HG03108 (cell line): ENCODE measurements around the gene TMEM26.
A peak's percentile ranks its signal among the peaks of the same experiment; 100 is the strongest.
"Not testable (repeated sequence)": the region's sequence is repeated elsewhere in the genome, so short reads cannot be mapped to it uniquely, and the experiment has no call there.

Experiments used
- ATAC-seq: cut with Tn5 transposase; IDR thresholded peaks from one replicate; pipeline ENCODE4 v1.9.1; 2021; ENCODE audit warnings: moderate library complexity; ENCODE audit not compliant: unreplicated experiment

Gene TMEM26

GRCh38 chr10:61406242-61406641, 46.9 kb downstream of the TMEM26 start:
- ATAC-seq, result no peak

GRCh38 chr10:61404751-61405150, 48.4 kb downstream of the TMEM26 start:
- ATAC-seq, result no peak

GRCh38 chr10:61400524-61400923, 52.7 kb downstream of the TMEM26 start:
- no peak for ATAC-seq

- no peak for ATAC-seq
Measured at GRCh38 chr10:61399406-61399805, 53.8 kb downstream of the TMEM26 start.

GRCh38 chr10:61398366-61399129, 54.6 kb downstream of the TMEM26 start:
- ATAC-seq, result no peak

GRCh38 chr10:61397175-61397986, 55.8 kb downstream of the TMEM26 start:
- peak; percentile 76 for ATAC-seq

GRCh38 chr10:61391281-61391680, 61.9 kb downstream of the TMEM26 start:
- ATAC-seq, result peak; percentile 15

- ATAC-seq, result peak; percentile 80
Measured at GRCh38 chr10:61390851-61391250, 62.3 kb downstream of the TMEM26 start.

- ATAC-seq, result no peak
Measured at GRCh38 chr10:61389887-61390286, 63.3 kb downstream of the TMEM26 start.

GRCh38 chr10:61388986-61389385, 64.2 kb downstream of the TMEM26 start:
- ATAC-seq, result not testable (repeated sequence)

- no peak for ATAC-seq
Measured at GRCh38 chr10:61385231-61386001, 67.8 kb downstream of the TMEM26 start.

GRCh38 chr10:61381153-61381552, 72.0 kb downstream of the TMEM26 start:
- ATAC-seq, result not testable (repeated sequence)

- no peak for ATAC-seq
Measured at GRCh38 chr10:61378865-61379264, 74.3 kb downstream of the TMEM26 start.

GRCh38 chr10:61376908-61377368, 76.2 kb downstream of the TMEM26 start:
- ATAC-seq, result no peak

GRCh38 chr10:61376377-61376776, 76.8 kb downstream of the TMEM26 start:
- no peak for ATAC-seq

- ATAC-seq, result no peak
Measured at GRCh38 chr10:61366365-61366764, 86.8 kb downstream of the TMEM26 start.

- no peak for ATAC-seq
Measured at GRCh38 chr10:61364619-61365018, 88.6 kb downstream of the TMEM26 start.

- ATAC-seq, result no peak
Measured at GRCh38 chr10:61363006-61363405, 90.2 kb downstream of the TMEM26 start.

- ATAC-seq, result no peak
Measured at GRCh38 chr10:61359452-61359851, 93.7 kb downstream of the TMEM26 start.

- no peak for ATAC-seq
Measured at GRCh38 chr10:61357687-61358086, 95.5 kb downstream of the TMEM26 start.
